Activated CD4-positive, alpha-beta memory T cell treated with anti-CD3 and anti-CD28 coated beads, Interleukin-2, amount 10 ng/mL, durations not matched to agents 7 days and 5 days (primary cell): ENCODE measurements around the gene MYO1D. TPM values are rescaled to one million over a fixed set of nuclear protein-coding genes. Genes with fewer than 3 reads are reported as not detected.
A peak's percentile ranks its signal among the peaks of the same experiment; 100 is the strongest.

Experiments
- CTCF ChIA-PET: fragments of 350-600 bp; sonication (Branson Sonifier 250); formaldehyde crosslinking; loops from one replicate; lab custom pipeline; 2021; ENCODE audit warnings: antibody characterized with exemption, inconsistent platforms; lab: Charles Lee
- POLR2A ChIA-PET: fragments of 350-600 bp; sonication (Branson Sonifier 250); formaldehyde crosslinking; loops from one replicate; lab custom pipeline; 2021; ENCODE audit warnings: antibody characterized with exemption; lab: Charles Lee
- DNase-seq: peaks from one replicate; pipeline ENCODE4 v3.0.0-alpha.2; 2020
- H3K27ac Mint-ChIP-seq: one replicate; pipeline ENCODE4 v1.8.0; 2021; ENCODE audit warnings: mild to moderate bottlenecking, mixed read lengths
- H3K27me3 Mint-ChIP-seq: one replicate; pipeline ENCODE4 v1.8.0; 2021; ENCODE audit warnings: mixed read lengths
- H3K36me3 Mint-ChIP-seq: one replicate; pipeline ENCODE4 v1.8.0; 2021; ENCODE audit warnings: low read depth, mixed read lengths
- H3K4me1 Mint-ChIP-seq: one replicate; pipeline ENCODE4 v1.8.0; 2021; ENCODE audit warnings: mixed read lengths
- H3K4me3 Mint-ChIP-seq: one replicate; pipeline ENCODE4 v1.8.0; 2021; ENCODE audit warnings: mild to moderate bottlenecking, mixed read lengths
- H3K9me3 Mint-ChIP-seq: one replicate; pipeline ENCODE4 v1.8.0; 2021; ENCODE audit warnings: mixed read lengths
- total RNA-seq, 2 experiments: library from RNA; stranded (reverse); gene quantifications; one replicate each; pipeline ENCODE4 v1.2.3, GENCODE V29; 2021

MYO1D gene
- total RNA-seq, 2 experiments from 2014 or later, result 8.3 to 11.1 TPM

- Mint-ChIP-seq H3K27me3 (no peaks in the 10 kb centered on the region), H3K4me3 (no peak overlapping the region), H3K36me3 (no peaks in the 10 kb centered on the region), H3K27ac (no peak overlapping the region), H3K9me3 (no peaks in the 10 kb centered on the region), H3K4me1 (peaks cover 2% of the 10 kb centered on the region)
- ChIA-PET POLR2A (no interaction called here), CTCF (no interaction called here)
- no peak for DNase-seq
These were observed 183.6 kb downstream of the MYO1D start for GRCh38 chr17:32693194-32693897.

- ChIA-PET CTCF (interaction anchor here (0.6 kb wide), 1 partner anchor 39 kb away, joined by 3 read pairs; no protein-coding TSS in a partner anchor), POLR2A (interaction anchor here (0.7 kb wide), 1 partner anchor 15 kb away, joined by 3 read pairs; no protein-coding TSS in a partner anchor)
- Mint-ChIP-seq H3K27me3 (no peaks in the 10 kb centered on the region), H3K4me3 (no peak overlapping the region), H3K27ac (no peak overlapping the region), H3K36me3 (no peaks in the 10 kb centered on the region), H3K9me3 (no peaks in the 10 kb centered on the region), H3K4me1 (peaks cover 2% of the 10 kb centered on the region)
- DNase-seq, result no peak
These were observed 184.7 kb downstream of the MYO1D start for GRCh38 chr17:32692179-32692578.

- CTCF ChIA-PET, result no interaction called here
These were observed 187.6 kb downstream of the MYO1D start for GRCh38 chr17:32689348-32689747.

GRCh38 chr17:32688221-32688620 is 188.7 kb downstream of the MYO1D start:
- Mint-ChIP-seq H3K4me1 (peaks cover 2% of the 10 kb centered on the region), H3K27ac (no peak overlapping the region), H3K36me3 (no peaks in the 10 kb centered on the region), H3K9me3 (no peaks in the 10 kb centered on the region), H3K27me3 (no peaks in the 10 kb centered on the region), H3K4me3 (no peak overlapping the region)
- ChIA-PET CTCF (interaction anchor here (0.7 kb wide), 1 partner anchor 30 kb away, joined by 3 read pairs; no protein-coding TSS in a partner anchor), POLR2A (no interaction called here)
- DNase-seq, result no peak

More at GRCh38 chr17:32689348-32689747, 187.6 kb downstream of the MYO1D start:
- no peaks in the 10 kb centered on the region for H3K27me3 Mint-ChIP-seq
- no peak overlapping the region for H3K4me3 Mint-ChIP-seq
- H3K27ac Mint-ChIP-seq, result no peak overlapping the region
- H3K4me1 Mint-ChIP-seq, result peaks cover 2% of the 10 kb centered on the region
- no peaks in the 10 kb centered on the region for H3K9me3 Mint-ChIP-seq
- DNase-seq, result no peak
- H3K36me3 Mint-ChIP-seq, result no peaks in the 10 kb centered on the region
- POLR2A ChIA-PET, result no interaction called here

- DNase-seq, result no peak
- no peak overlapping the region for H3K27ac Mint-ChIP-seq
- H3K27me3 Mint-ChIP-seq, result peaks cover 3% of the 10 kb centered on the region
- no peak overlapping the region for H3K4me3 Mint-ChIP-seq
- H3K4me1 Mint-ChIP-seq, result no peaks in the 10 kb centered on the region
- no peaks in the 10 kb centered on the region for H3K9me3 Mint-ChIP-seq
- ChIA-PET POLR2A (no interaction called here), CTCF (no interaction called here)
- H3K36me3 Mint-ChIP-seq, result no peaks in the 10 kb centered on the region
These were observed 192.6 kb downstream of the MYO1D start for GRCh38 chr17:32684087-32684958.

GRCh38 chr17:32673964-32674363 is 203.0 kb downstream of the MYO1D start:
- Mint-ChIP-seq H3K9me3 (peaks cover 5% of the 10 kb centered on the region), H3K27ac (no peak overlapping the region), H3K4me1 (peaks cover 1% of the 10 kb centered on the region), H3K27me3 (no peaks in the 10 kb centered on the region), H3K36me3 (no peaks in the 10 kb centered on the region), H3K4me3 (no peak overlapping the region)
- POLR2A ChIA-PET, result no interaction called here
- no peak for DNase-seq
- CTCF ChIA-PET, result interaction anchor here (1.2 to 2.9 kb wide), 2 partner anchors 12 to 15 kb away, joined by 4 to 12 read pairs; no protein-coding TSS in a partner anchor

GRCh38 chr17:32672711-32673110 is 204.2 kb downstream of the MYO1D start:
- H3K9me3 Mint-ChIP-seq, result peaks cover 5% of the 10 kb centered on the region
- H3K36me3 Mint-ChIP-seq, result no peaks in the 10 kb centered on the region
- no peak overlapping the region for H3K4me3 Mint-ChIP-seq
- ChIA-PET CTCF (interaction anchor here (0.6 to 2.9 kb wide), 3 partner anchors 14 to 205 kb away, joined by 3 to 12 read pairs (median 3); no protein-coding TSS in a partner anchor), POLR2A (no interaction called here)
- H3K27me3 Mint-ChIP-seq, result no peaks in the 10 kb centered on the region
- peaks cover 1% of the 10 kb centered on the region for H3K4me1 Mint-ChIP-seq
- no peak for DNase-seq
- no peak overlapping the region for H3K27ac Mint-ChIP-seq

- Mint-ChIP-seq H3K4me1 (peaks cover 1% of the 10 kb centered on the region), H3K4me3 (no peak overlapping the region), H3K9me3 (peaks cover 5% of the 10 kb centered on the region), H3K27ac (no peak overlapping the region), H3K36me3 (no peaks in the 10 kb centered on the region), H3K27me3 (no peaks in the 10 kb centered on the region)
- CTCF ChIA-PET, result interaction anchor here (0.9 to 1.0 kb wide), 2 partner anchors 13 to 85 kb away, joined by 3 read pairs; no protein-coding TSS in a partner anchor
- no peak for DNase-seq
- POLR2A ChIA-PET, result no interaction called here
These were observed 205.0 kb downstream of the MYO1D start for GRCh38 chr17:32671896-32672295.

- CTCF ChIA-PET, result no interaction called here
- Mint-ChIP-seq H3K27ac (no peak overlapping the region), H3K4me1 (no peaks in the 10 kb centered on the region), H3K9me3 (no peaks in the 10 kb centered on the region), H3K36me3 (no peaks in the 10 kb centered on the region), H3K4me3 (no peak overlapping the region), H3K27me3 (no peaks in the 10 kb centered on the region)
- DNase-seq, result no peak
- POLR2A ChIA-PET, result no interaction called here
These were observed 211.9 kb downstream of the MYO1D start for GRCh38 chr17:32664936-32665583.

- no peaks in the 10 kb centered on the region for H3K9me3 Mint-ChIP-seq
- no peak overlapping the region for H3K4me3 Mint-ChIP-seq
- no peaks in the 10 kb centered on the region for H3K36me3 Mint-ChIP-seq
- H3K4me1 Mint-ChIP-seq, result peaks cover 7% of the 10 kb centered on the region
- ChIA-PET CTCF (interaction anchor here (0.8 kb wide), 1 partner anchor 183 kb away, joined by 3 read pairs; no protein-coding TSS in a partner anchor), POLR2A (no interaction called here)
- no peak overlapping the region for H3K27ac Mint-ChIP-seq
- DNase-seq, result no peak
- H3K27me3 Mint-ChIP-seq, result peaks cover 1% of the 10 kb centered on the region
These were observed 216.4 kb downstream of the MYO1D start for GRCh38 chr17:32660496-32660985.

GRCh38 chr17:32659419-32659842 is 217.5 kb downstream of the MYO1D start:
- peak; percentile 73 for DNase-seq
- Mint-ChIP-seq H3K4me1 (peaks cover 7% of the 10 kb centered on the region), H3K27ac (no peak overlapping the region), H3K36me3 (no peaks in the 10 kb centered on the region), H3K9me3 (no peaks in the 10 kb centered on the region), H3K4me3 (no peak overlapping the region), H3K27me3 (peaks cover 1% of the 10 kb centered on the region)
- POLR2A ChIA-PET, result no interaction called here
- CTCF ChIA-PET, result interaction anchor here (0.6 to 2.2 kb wide), 26 partner anchors 9 to 400 kb away, joined by 3 to 18 read pairs (median 4); partner anchors contain the start of genes CDK5R1, MYO1D and PSMD11
